ENCODE measurements around the gene LMTK2.
A peak's percentile ranks its signal among the peaks of the same experiment; 100 is the strongest.

The LMTK2 gene

GRCh38 chr7:98106647-98107312 lies at the start of gene LMTK2:
Gene LMTK2 (plus strand): TSS chr7:98106862. CDS start chr7:98107178, 316 bp downstream.
- DNase-seq (ENCODE audit: low read depth in 4 of 4, low spot score in 1 of 4) = peak; percentile 92 to 98 (median 96)

- DNase-seq (ENCODE audit: low read depth in 4 of 4, low spot score in 1 of 4) = no peak
Observed at GRCh38 chr7:98057157-98057556, 49.5 kb upstream of the LMTK2 start.

DNA sequence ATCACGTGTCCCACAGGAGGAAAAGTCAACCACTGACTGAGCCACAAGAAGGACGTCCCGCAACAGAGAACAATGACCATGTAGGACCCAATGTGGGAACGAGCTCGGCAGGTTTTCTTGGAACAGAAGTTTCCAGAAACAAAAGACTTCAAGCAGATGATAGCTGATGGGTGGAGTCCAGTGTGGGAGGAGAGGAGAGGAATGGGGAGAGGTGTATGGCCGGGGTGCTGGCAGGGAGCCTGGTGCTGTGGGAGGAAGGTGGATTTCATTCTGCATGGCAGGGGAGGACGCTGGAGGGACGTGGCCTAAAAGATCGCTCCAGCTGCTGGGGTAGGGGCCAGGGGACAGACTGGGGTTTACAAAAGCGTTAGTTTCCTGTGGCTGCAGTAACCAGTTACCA lies 48.5 kb upstream of the LMTK2 start:
- no peak for DNase-seq (ENCODE audit: low read depth in 4 of 4, low spot score in 1 of 4)

DNA sequence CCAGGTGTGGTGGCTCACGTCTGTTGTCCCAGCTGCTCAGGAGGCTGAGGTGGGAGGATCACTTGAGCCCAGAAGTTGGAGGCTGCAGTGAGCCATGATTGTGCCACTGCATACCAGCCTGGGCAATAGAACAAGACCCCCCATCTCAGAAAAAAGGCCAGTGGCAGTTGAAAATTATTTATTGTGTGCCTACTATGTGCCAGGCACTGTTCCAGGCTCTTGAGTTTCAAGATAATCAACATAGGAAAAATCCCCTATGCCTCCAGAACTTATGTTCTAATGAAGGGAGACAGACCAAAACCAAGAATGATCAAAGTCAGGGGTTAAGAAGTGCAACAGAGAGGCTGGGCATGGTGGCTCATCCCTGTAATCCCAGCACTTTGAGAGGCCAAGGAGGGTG lies 42.4 kb upstream of the LMTK2 start:
- no peak for DNase-seq (ENCODE audit: low read depth in 4 of 4, low spot score in 1 of 4)

GRCh38 chr7:98066208-98066607 lies 40.5 kb upstream of the LMTK2 start:
- no peak for DNase-seq (ENCODE audit: low read depth in 4 of 4, low spot score in 1 of 4)

DNA sequence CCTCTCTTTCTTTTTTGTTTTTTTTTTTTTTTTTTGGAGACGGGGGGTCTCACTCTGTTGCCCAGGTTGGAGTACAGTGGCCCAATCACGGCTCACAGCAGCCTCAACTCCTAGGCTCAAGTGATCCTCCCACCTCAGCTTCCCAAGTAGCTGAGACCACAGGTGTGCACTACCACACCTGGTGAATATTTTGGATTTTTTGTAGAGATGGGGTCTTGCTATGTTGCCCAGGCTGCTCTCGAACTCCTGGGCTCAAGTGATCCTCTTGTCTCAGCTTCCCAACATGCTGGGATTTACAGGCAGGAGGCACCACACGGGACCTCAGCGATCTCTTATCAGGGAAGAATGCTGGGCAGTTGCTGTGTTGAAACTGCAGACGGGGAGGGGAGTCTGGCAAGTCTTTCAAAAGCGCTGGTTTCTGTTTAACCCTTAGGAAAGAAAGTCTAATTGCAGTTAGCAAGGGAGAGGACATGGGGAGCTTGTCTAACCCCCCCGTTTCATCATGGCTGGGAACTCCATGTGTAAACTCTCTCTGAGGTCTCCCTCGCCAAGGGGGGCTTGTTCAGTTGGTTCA lies 39.6 kb upstream of the LMTK2 start:
- DNase-seq (ENCODE audit: low read depth in 4 of 4, low spot score in 1 of 4) = no peak

GRCh38 chr7:98073047-98073446 lies 33.6 kb upstream of the LMTK2 start:
- no peak for DNase-seq (ENCODE audit: low read depth in 4 of 4, low spot score in 1 of 4)

GRCh38 chr7:98075801-98076200 lies 30.9 kb upstream of the LMTK2 start:
- DNase-seq (ENCODE audit: low read depth in 4 of 4, low spot score in 1 of 4) = no peak

DNA sequence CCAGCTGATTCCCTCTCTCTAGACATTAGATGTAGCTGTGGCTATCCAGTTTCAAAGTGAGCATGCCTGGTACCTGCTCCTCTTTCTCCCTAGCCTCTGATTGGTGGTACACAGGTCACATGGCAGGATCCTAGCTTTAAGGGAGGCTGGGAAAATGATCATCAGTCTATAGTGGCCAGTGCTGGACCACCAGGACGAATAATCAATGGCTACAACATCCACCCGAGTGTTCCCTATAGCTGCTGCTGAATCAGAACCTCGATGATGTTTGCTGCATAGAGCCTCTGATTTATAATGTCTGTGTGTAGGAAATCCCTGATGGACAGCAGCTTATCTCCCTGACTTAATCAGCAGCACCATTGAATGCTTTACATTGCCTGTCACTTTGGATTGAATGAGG lies 28.9 kb upstream of the LMTK2 start:
- DNase-seq (ENCODE audit: low read depth in 4 of 4, low spot score in 1 of 4) = no peak

GRCh38 chr7:98078197-98078870 lies 28.3 kb upstream of the LMTK2 start:
- DNase-seq (ENCODE audit: low read depth in 4 of 4, low spot score in 1 of 4) = no peak

DNA sequence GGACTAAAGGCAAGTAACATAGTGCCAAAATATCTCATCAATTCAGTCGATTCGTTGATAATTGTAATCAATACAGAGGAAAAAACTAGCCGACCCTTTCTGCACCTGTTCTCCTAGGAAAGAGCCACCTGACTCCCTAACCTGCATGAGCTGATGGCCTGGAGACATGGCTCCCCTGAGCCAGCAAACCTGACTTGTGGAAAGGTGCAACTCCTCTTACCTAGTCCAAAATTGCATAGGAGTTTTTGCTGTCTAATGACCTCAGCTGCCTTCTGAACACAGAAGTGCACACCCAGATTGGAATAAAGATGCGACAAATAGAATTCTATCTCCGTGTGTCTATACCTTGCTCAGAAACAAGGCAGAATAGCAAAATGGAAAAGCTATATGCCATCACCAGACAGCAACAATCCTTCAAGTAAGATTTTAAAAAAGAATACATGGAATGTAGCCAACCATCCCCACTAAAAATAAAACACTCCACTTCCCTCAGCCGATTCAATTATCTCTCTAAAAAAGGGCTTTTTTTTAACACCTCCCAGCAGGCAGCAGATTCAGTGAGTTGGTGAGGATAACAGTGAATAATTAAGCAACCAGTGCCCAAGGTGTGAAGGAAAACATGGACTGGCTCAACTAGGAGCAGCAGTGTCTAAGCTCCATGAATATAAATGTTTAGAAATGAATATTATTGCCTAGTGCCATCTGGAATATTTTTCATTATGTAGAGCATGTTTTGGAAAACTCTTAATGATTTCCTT lies 26.6 kb upstream of the LMTK2 start:
- no peak for DNase-seq (ENCODE audit: low read depth in 4 of 4, low spot score in 1 of 4)

DNA sequence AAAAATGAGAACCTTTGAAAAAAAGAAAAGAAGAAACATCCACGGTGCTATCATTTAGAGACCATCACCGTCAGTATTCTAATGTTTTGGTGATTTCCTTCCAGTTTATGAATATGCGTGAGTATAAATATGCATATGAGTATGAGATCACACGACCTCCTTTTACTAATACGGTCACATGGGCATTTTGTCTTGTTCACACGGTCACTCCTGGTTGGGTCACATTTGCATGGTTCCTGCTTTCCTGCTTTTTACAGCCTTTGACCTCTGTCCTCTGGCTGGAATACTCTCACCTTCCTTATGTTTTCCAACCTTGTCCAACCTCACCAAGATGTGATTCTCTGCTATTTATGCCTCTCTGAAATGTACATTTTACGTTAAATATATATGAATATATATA lies 25.3 kb upstream of the LMTK2 start:
- no peak for DNase-seq (ENCODE audit: low read depth in 4 of 4, low spot score in 1 of 4)

DNA sequence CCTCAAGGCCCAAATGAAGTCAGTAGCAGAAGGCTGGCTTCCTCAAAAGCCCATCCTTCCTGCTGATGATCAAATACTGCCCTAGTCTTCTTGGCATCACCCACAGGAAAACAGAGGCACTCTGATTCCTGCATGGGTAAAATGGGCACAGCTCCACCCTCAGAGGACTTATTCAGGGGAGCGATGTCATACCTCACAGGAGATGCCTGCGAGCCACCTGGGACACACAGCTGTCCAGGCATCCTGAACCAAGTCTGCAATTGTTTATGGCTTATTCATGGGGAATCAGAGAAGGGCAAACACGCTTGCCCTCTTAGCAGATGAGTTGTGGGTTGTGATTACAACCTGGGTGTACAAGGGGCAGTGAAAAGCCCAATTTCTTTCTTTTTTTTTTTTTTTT lies 22.0 kb upstream of the LMTK2 start:
- DNase-seq (ENCODE audit: low read depth in 4 of 4, low spot score in 1 of 4) = no peak

GRCh38 chr7:98085674-98086073 lies 21.0 kb upstream of the LMTK2 start:
- no peak for DNase-seq (ENCODE audit: low read depth in 4 of 4, low spot score in 1 of 4)

- no peak for DNase-seq (ENCODE audit: low read depth in 4 of 4, low spot score in 1 of 4)
Observed at GRCh38 chr7:98086281-98086718, 20.4 kb upstream of the LMTK2 start.

DNA sequence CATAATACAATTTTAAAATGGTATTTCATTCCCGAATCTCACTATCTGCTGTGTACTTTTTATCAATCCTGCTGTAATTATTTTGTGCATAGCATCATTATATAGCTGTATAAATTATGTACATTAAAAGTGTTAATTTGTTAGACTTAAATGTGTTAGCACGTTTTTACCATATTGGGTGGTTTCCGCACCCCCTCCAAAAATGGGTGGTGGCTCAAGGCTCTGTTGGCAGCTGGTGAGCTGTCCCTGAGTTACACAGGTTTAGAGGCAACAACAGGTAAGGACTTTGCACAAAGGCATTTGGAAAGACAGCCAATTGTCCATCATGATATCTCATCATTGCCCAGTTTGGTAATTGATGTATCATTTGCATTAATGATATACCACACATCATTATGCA lies 18.6 kb upstream of the LMTK2 start:
- DNase-seq (ENCODE audit: low read depth in 4 of 4, low spot score in 1 of 4) = no peak

- DNase-seq (ENCODE audit: low read depth in 4 of 4, low spot score in 1 of 4) = no peak
Observed at GRCh38 chr7:98090116-98090515, 16.5 kb upstream of the LMTK2 start.

GRCh38 chr7:98091061-98091460 lies 15.6 kb upstream of the LMTK2 start:
- DNase-seq (ENCODE audit: low read depth in 4 of 4, low spot score in 1 of 4) = no peak

DNA sequence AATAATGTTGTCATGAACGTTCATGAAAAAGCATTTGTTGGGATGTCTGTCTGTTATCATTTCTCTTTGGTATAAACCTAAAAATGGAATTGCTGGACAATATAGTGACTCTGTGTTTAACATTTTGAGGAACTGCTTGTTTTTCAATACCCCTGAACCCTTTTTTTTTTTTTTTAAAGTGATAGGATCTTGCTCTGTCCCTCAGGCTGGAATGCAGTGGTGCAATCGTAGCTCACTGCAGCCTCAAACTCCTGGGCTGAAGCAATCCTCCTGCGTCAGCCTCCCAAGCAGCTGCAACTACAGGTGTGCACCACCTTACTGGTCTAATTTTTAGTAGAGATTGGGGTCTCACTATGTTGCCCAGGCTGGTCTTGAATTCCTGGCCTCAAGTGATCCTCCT lies 15.1 kb upstream of the LMTK2 start:
- DNase-seq (ENCODE audit: low read depth in 4 of 4, low spot score in 1 of 4) = no peak

GRCh38 chr7:98097042-98097645 lies 9.5 kb upstream of the LMTK2 start:
- no peak for DNase-seq (ENCODE audit: low read depth in 4 of 4, low spot score in 1 of 4)

DNA sequence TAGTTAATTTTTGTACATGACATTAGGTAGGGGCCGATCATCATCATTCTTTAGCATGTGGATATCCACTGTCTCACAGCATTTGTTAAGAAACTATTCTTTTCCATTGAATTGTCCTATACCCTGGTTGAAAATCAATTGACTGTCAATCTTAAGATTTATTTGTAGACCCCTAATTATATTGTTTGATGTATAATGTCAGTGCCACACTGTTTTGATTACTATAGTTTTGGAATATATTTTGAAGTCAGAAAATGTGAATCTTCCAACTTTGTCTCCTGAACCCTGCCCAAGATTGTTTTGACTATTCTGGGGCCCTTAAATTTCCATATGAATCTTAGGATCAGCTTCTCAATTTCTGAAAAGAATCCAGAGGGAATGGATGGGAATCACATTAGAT lies 6.6 kb upstream of the LMTK2 start:
- no peak for DNase-seq (ENCODE audit: low read depth in 4 of 4, low spot score in 1 of 4)

Data from stimulated activated CD4-positive, alpha-beta T cell treated with anti-CD3 and anti-CD28 coated beads, Interleukin-1b, Interleukin-23, amount 100 ng/mL, for 24 hours (primary cell).